Measurements from ENCODE around the gene ACSM2B.

DNA sequence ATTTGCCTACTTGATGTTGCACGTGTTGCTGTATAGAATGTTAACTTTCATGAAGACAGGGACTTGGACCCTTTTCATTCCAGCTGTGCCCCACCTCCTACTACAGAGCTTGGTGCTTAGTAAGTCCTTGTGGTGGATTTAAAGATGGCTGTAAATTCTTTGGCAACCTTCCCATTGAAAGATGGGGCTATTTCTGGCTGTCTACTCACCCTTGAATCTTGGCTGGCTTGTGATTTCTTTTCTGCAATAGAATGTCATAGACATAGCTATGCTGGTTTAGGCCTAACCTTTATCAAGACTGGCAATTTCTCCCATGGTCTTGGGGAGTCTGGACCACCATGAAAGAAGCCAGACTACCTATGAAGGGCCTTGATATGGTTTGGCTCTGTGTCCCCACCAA, 65.8 kb downstream of the ACSM2B start:
- TF ChIP-seq, protein P1, sequence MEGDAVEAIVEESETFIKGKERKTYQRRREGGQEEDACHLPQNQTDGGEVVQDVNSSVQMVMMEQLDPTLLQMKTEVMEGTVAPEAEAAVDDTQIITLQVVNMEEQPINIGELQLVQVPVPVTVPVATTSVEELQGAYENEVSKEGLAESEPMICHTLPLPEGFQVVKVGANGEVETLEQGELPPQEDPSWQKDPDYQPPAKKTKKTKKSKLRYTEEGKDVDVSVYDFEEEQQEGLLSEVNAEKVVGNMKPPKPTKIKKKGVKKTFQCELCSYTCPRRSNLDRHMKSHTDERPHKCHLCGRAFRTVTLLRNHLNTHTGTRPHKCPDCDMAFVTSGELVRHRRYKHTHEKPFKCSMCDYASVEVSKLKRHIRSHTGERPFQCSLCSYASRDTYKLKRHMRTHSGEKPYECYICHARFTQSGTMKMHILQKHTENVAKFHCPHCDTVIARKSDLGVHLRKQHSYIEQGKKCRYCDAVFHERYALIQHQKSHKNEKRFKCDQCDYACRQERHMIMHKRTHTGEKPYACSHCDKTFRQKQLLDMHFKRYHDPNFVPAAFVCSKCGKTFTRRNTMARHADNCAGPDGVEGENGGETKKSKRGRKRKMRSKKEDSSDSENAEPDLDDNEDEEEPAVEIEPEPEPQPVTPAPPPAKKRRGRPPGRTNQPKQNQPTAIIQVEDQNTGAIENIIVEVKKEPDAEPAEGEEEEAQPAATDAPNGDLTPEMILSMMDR (conservative IDR thresholded peaks at IDR 0.05; ENCODE audit: low read length), result no peak
- no peak for TF ChIP-seq EZH2phosphoT487 (IDR thresholded peaks at IDR 0.05; ENCODE audit: borderline replicate concordance)
